ENCODE data around the gene ZNF92.
A peak's percentile ranks its signal among the peaks of the same experiment; 100 is the strongest.
"Not testable (repeated sequence)": the region's sequence is repeated elsewhere in the genome, so short reads cannot be mapped to it uniquely, and the experiment has no call there.

ZNF92 gene

DNA sequence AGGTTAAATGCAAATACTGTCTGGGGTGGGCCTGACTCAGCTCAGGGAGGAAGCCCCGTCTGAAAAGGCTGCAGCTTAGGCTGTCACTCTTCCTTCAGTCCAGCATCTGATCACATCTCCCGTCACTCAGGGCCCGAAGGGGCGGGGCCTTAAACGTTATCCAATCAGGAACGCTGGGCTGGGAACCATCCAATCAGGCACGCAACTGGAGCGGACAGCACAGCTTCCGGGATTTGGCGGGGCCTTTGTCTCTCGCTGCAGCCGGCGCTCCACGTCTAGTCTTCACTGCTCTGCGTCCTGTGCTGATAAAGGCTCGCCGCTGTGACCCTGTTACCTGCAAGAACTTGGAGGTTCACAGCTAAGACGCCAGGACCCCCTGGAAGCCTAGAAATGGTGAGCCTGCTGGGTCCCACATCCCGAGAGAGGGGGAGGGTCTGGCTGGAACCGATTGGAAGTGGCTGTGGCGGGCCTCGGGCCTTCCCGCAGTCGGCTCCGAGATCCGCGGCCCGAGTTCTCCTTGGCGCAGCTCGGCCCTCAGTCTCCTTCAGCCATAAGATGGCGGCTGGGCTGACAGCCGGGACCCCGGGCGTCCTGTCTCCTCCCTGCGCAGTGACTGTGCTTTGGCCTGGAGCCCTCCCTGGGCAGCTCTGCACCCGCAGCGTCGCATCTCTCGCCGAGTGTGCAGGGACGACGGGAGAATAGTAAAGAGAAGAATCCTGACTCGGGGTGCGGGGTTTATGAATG, at the start of gene ZNF92:
ZNF92 (plus strand) TSS at position 248 of the 744 bp plus-strand sequence; CDS start at position 391, 143 bp downstream.
- DNase-seq (ENCODE audit: low read depth), result peak; percentile 75

DNA sequence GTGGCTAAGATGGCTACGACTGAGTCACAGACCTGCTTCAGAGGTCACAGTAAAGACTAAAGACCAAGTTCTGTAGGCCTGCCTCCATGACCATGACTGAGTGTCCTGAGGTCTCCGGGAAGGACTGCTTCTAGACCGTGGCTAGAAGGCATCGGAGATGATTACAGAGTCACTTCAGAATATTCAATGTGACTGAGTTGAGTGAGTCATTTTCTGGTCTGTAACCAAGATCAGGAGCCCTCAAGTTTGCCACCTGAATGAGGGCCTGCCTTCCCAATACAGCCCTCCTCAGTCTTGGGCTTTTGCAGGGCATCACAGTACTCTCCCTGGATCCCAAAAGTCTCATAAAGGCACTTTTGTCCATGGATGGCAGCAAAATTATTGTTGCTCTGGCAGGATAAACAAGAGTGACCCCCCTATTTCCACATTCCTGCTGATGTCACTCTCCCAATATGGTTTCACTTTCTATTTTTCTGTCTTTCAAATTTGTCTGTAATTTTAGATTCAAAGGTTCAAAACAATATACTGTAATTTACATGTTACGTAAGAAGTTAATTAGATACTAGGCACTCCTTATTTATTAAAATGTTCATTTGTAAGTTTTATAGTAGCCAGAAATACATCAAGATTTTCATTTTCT, 47.7 kb upstream of the ZNF92 start:
- DNase-seq (ENCODE audit: low read depth), result no peak

DNA sequence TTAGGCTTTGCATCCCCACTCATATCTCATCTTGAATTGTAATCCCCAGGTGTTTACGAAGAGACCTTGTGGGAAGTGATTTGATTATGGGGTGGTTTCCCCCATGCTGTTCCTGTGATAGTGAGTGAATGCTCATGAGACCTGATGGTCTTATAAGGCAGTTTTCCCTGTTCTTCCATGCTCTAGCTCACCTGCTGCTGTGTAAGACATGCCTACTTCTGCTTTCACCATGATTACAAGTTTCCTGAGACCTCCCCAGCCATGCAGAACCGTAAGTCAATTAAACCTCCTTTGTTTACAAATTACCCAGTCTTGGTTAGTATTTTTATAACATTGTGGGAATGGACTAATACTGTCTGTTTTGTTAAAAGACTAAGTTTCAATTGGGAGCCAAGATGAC, 35.3 kb upstream of the ZNF92 start:
- DNase-seq (ENCODE audit: low read depth), result no peak

DNA sequence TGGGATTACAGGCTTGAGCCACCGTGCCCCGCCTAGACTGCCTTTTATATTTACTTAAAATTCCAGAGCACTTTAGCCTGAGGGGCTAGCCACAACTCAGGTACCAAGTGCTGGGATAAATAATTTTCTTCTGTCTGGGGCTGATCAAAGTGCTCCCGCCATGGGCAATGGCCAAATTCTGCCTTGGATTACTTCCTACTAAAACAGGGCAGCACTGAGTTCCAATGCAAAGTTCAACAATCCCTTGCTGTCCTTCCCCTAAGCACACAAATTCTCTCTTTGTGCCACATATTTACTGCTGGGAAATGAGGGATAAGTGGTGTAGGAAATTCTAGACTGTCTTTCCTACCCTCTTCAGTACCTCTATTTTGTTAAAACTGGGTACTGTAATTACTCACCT, 34.4 kb upstream of the ZNF92 start:
- DNase-seq (ENCODE audit: low read depth), result no peak

DNA sequence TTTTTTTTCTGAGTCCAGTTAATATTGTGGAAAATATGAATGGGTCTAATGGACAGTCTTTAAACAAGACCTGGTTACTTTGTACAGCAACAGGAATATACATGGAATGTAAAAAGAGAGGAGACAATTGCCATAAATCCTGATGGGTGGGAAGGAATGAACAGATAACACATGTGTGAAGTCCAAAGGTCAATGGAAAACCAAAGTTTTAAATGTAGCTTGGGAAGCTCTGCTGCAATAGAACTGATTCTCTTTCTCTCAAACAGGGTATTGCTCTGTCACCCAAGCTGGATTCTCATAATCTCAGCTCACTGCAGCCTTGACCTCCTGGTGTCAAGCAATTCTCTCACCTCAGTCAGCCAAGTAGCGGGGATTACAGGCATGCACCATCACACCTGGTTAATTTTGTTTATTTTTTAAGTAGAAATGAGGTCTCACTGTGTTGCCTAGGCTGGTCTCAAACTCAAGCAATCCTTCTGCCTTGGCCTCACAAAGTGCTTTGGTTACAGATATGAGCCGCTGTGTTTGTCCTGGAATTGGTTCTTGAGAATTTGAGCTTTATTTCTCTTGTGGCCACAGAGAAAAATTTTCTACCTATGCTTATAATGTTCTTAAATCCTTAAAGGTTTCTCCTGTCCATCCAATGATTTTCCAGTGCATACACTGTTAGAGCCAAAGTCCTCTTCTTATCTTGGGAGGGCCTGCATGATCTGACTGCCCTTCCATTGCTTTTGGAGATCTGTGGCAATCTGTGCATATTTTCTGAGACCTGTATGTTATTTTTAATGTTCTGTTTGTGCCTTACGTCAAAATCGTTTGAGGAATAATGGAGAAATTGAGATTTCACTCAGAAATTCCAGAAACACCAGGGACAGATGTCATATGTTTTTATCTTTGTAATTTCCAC, 30.7 kb upstream of the ZNF92 start:
- no peak for DNase-seq (ENCODE audit: low read depth)

DNA sequence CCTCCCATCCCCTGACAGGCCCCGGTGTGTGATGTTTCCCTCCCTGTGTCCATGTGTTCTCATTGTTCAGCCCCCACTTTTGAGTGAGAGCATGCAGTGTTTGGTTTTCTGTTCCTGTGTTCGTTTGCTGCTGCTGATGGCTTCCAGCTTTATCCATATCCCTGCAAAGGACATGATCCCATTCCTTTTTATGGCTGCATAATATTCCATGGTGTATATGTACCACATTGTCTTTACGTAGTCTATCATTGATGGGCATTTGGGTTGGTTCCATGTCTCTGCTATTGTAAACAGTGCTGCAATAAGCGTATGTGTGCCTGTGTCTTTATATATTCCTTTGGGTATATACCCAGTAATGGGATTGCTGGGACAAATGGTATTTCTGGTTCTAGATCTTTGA, 29.1 kb upstream of the ZNF92 start:
- DNase-seq (ENCODE audit: low read depth), result not testable (repeated sequence)

DNA sequence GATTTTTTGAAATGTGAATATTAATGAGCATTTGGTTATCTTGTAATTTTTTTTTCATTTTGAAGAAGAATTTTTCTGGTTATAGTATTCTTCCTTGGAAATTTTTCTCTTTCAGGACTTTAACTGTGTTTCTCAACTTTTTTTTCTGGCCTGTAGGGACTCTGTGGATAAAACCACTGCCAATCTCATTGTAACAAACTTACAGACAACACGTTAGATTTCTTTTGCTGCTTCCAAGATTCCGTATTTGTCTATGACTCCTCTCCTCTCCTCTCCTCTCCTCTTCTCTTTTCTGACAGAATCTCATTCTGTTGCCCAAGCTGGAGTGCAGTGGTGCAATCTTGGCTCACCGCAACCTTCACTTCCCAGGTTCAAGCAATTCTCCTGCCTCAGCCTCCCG, 19.4 kb upstream of the ZNF92 start:
- DNase-seq (ENCODE audit: low read depth), result no peak

DNA sequence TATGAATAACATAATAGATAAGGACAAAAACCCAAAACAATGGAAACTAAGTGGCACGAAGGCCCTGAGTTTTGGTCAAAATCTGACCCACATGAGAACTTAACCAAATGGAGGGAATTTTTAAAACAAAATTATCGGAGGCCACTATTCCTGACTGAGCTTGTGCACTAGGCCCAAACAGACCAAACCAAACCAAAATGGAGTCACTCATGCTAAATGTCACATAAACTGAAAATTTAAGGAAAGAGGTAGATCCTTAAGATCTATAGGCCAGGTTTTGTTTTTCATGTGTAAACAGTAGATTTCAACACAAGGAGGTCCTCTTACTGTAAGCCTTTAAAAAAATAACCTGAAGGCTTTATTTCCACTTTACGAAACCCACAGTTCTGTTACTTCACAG, 3.8 kb upstream of the ZNF92 start:
- DNase-seq (ENCODE audit: low read depth), result no peak

DNA sequence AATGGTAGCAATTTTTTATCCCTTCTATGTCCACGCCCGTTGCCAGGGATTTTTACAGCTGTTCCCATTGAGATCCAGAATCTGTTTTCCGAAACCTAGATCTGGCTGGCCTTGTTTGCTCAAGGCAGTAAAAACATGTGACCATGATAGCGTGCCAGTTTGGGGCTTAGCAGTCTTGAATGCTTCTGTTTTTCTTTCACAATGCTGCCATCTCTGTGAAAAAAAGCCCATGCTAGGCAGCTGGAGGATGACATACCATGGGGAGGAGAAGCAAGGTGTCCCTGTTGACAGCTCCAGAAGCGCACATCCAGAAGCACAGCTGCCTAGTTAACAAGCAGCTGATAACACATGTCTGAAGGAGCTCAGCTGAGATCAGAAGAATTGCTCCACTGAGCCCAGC, 2.2 kb upstream of the ZNF92 start:
- DNase-seq (ENCODE audit: low read depth), result no peak

DNA sequence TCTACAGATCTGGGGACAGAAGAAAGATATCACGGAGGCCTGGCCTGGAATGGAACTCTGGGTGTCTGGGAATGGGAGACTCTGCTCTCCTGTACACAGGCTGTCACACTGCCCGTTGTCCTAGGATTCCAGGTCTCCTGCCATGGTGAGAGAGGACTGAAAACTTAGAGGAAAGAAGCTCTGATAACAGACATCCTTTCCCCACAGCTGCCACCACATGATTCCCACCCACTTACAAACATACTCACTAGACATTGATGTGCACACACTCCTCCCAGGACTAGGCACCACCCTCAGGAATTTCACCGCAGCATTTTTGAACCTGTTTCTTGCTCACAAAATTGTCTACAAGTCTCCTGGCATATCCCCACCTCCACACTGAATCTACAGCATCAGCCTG, 5.7 kb downstream of the ZNF92 start:
- no peak for DNase-seq (ENCODE audit: low read depth)

DNA sequence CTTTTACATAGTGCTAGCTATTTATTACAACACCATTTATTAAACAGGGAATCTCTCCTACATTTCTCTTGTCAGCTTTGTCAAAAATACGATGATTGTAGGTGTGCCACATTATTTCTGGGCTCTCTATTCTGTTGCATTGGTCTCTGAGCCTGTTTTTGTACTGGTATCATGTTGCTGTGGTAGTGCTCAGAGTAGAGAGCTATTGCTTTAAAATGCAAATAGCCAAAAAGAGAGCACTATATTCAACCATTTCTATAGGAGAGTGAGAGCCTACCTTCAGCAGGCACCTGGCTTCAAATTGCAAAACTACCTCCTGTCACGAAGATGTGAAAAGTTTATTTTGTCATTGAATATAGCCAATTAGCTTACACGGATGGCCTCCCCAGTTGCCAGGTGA, 8.1 kb downstream of the ZNF92 start:
- no peak for DNase-seq (ENCODE audit: low read depth)

DNA sequence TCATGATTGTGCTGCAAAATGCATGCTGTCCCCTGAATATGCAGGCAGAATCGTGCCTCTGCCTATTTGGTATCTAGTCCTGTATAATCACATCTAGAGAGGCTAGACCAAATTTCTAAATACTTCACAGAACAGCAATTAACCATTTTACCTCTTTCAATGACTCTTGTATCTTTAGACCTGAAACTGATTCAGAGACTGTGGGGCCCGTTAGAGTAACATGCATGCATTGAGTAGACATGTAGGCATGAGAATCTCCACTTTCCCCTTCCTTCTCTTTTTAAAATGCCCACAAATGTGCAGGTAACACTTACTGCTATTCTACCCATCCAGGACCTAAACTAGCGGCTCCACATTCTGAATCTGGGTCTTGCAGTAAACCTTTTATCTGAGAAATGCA, 8.8 kb downstream of the ZNF92 start:
- no peak for DNase-seq (ENCODE audit: low read depth)

DNA sequence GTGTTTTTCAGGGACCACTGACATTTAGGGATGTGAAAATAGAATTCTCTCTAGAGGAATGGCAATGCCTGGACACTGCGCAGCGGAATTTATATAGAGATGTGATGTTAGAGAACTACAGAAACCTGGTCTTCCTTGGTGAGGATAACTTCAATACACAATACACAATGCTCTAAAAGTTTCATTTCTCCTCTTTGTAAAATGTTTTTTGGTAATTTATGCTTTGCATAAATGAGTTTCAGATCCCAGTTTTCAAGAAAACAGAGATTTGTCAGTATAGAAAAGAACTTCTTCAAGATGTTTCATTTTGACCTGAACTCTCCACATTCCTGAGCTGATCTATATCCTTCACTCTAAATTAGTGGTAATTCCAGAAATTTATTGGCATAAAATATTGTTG, 14.2 kb downstream of the ZNF92 start:
- no peak for DNase-seq (ENCODE audit: low read depth)

DNA sequence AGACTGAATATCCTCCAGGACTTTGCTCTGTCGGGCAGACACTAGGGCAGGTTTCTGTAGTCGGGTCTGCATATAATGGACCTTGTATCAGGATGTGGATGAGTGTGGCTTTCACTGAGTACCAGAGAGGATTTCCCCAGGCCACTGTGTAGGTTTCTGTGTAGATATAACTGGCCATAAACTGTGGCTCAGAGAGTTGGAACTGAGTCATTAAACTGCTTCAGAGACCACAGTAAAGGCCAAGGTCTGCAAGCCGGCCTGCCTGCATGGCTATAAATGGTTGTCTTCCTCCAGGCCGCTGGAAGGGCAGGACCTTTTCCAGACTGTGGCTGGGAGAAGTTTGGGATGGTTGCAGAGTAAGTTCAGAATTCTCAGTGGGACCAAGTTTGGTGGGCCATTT, 16.9 kb downstream of the ZNF92 start:
- DNase-seq (ENCODE audit: low read depth), result no peak

DNA sequence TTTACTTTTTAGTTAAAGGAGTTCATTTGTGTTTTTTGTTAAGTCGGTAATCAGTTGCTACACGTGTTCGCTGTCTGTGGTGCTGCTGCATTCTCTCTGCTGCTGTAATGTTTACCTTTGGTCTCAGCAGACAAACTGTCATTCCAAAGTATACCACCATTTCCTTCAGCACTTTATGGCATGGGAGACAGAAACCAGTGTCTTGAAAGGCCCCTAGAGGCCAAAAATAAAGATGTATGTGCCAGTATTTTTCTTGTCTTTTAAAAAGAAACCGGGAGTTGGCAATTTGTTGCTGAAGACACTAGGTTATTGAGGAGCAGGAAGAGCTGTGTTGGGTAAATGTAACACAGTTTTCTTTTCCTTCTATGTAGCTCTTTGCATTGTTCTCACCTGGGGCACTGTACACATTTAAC, 24.1 kb downstream of the ZNF92 start:
- DNase-seq (ENCODE audit: low read depth), result no peak

DNA sequence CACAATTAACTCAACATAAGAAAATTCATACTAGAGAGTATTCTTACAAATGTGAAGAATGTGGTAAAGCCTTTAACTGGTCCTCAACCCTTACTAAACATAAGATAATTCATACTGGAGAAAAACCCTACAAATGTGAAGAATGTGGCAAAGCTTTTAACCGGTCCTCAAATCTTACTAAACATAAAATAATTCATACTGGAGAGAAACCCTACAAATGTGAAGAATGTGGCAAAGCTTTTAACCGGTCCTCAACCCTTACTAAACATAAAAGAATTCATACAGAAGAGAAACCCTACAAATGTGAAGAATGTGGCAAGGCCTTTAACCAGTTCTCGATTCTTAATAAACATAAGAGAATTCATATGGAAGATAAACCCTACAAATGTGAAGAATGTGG, 25.0 kb downstream of the ZNF92 start:
- not testable (repeated sequence) for DNase-seq (ENCODE audit: low read depth)

DNA sequence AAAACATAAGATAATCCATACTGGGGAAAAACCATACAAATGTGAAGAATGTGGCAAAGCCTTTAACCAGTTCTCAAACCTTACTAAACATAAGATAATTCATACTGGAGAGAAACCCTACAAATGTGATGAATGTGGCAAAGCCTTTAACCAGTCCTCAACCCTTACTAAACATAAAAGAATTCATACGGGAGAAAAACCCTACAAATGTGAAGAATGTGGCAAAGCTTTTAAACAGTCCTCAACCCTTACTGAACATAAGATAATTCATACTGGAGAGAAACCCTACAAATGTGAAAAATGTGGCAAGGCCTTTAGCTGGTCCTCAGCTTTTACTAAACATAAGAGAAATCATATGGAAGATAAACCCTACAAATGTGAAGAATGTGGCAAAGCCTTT, 25.4 kb downstream of the ZNF92 start:
- not testable (repeated sequence) for DNase-seq (ENCODE audit: low read depth)

DNA sequence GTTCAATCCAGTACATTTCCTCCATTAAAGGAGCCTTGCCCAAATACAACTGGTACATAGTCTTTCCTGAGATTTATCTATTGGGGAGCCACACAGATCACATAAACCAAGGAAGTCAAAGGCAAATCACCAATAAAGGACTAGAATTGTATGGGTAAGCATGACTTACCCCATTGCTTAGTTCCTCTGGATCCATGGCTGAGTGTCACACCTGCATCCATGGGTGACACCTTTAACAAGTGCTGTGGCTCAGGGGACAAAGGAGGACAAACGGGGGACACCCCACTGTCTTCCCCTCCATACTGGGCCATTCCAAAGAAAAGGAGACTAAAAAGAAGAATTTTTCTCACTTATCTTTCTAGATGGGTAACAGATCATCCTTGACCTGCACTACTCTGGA, 30.4 kb downstream of the ZNF92 start:
- DNase-seq (ENCODE audit: low read depth), result no peak

DNA sequence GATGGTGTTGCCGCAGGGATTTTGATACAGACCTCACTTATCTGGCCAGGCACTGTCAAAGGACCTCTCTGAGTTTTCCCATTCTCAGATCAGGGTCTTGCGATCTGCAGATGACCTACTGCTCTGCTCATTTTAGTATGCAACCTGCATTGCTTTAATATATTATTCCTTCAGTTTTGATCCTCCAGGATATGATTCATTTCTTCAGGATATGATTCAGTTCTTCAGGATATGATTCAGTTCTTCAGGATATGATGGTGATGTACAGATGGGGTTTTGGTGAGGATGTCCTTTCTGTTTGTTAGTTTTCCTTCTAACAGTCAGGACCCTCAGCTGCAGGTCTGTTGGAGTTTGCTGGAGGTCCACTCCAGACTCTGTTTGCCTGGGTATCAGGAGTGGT, 33.1 kb downstream of the ZNF92 start:
- not testable (repeated sequence) for DNase-seq (ENCODE audit: low read depth)

DNA sequence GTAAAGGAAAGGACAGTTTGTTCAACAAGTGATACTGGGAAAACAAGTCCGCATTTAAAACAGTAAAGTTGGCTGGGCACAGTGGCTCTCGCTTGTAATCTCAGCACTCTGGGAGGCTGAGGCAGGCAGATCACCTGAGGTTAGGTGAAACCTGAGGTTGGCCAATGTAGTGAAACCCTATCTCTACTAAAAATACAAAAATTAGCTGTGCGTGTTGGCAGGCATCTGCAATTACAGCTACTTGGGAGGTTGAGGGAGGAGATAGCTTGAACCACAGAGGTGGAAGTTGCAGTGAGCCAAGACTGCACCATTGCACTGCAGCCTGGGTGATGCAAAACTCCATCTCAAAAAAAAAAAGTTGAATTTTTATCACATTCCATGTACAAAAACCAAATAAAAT, 35.7 kb downstream of the ZNF92 start:
- DNase-seq (ENCODE audit: low read depth), result no peak

DNA sequence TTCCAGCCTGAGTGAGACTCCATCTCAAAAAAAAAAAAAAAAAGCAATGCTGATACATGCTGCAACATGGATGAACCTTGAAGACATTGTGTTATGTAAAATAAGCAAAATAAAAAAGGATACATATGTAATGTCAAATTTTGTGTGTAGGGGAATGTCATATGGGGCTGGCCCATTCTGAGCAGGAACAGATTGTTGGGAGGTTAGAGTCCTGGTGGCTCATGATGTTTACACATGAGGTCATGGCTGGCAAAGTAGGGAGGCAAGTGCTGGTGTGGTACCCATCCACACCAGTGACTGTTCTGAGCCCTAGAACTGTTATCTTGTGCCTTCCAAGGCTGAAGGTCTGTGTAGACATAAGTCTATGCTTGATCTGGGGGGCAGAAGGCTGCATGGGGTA, 37.6 kb downstream of the ZNF92 start:
- no peak for DNase-seq (ENCODE audit: low read depth)

DNA sequence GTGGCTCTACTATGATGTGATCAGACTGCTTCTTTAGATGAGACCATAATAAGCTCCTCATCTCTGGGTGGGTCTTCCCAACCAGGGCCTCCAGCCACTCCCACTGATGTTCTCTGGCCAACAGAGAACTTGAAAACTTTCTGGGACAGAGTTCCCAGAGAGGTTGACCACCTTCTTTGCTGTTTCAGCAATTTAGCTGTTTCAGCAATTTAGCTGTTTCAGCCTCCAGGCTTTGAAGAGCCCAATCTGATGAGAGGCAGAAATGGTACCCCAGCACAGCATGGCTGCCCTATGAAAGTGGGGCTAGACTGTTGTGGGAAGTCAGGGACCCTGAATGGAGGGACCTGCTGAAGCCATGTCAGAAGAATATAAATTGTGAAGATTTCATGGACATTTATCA, 49.0 kb downstream of the ZNF92 start:
- no peak for DNase-seq (ENCODE audit: low read depth)

DNA sequence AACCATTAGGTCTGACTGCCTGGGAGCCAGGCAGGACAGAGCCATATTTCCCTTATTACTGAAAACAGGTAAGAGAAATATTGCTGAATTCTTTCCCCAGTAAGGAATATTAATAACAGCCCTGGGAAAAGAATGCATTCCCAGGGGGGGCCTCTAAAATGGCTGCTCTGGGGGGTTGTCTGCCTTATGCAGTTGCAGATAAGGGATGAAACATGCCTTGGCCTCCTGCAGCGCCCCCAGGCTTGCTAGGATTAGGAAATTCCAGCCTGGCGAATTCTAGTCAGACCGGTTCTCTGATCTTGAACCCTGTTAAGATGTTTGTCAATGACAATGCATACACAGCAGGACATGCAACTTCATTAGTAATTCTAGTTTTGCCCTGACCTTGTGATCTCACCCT, 49.6 kb downstream of the ZNF92 start:
- DNase-seq (ENCODE audit: low read depth), result not testable (repeated sequence)

All from GM04503 (cell line).